ENCODE results near the gene HSD11B1. TPM values are rescaled to one million over a fixed set of nuclear protein-coding genes. Genes with fewer than 3 reads are reported as not detected.

The HSD11B1 gene
- total RNA-seq, 4 donors from 2014 or later, result 26.2 to 88.5 (median 52.0) TPM

DNA sequence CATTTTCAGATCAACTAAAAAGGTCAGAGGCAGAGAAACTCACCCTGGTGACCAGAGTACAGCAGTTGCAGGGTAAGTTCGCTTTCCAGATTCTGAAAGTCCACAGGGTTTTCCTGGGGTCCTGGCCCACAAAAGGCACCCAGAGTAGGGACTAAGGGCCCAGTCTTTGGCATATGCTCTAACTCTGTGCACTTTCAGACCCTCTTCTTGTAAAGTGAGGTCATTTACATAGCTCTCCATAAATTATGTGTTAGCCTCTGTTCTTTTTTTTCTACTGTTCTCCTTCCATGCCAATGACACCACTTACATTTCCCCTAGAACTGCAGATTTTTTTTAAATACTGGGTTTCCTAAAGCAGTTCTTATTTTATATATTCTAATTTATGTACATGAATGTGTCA lies 73.5 kb downstream of the HSD11B1 start:
- Histone ChIP-seq H3K36me3 (no peaks in the 10 kb centered on the region), H3K9me3 (no peaks in the 10 kb centered on the region), H3K4me3 (no peak overlapping the region), H3K27ac (no peak overlapping the region), H3K4me1 (peaks cover 2% of the 10 kb centered on the region), H3K27me3 (no peaks in the 10 kb centered on the region)
- no peak for TF ChIP-seq EP300 (IDR thresholded peaks at IDR 0.05)
- no peak for TF ChIP-seq CTCF (IDR thresholded peaks at IDR 0.05)
- no peak for DNase-seq (ENCODE audit: low spot score in 2 of 2)
- WGBS, result 95% methylated on average over 1 of the region's 1 CpG

GRCh38 chr1:209780268-209780667 lies 75.6 kb downstream of the HSD11B1 start:
- Histone ChIP-seq H3K4me3 (no peak overlapping the region), H3K36me3 (no peaks in the 10 kb centered on the region), H3K9me3 (no peaks in the 10 kb centered on the region), H3K27ac (no peak overlapping the region), H3K27me3 (no peaks in the 10 kb centered on the region), H3K4me1 (peaks cover 20% of the 10 kb centered on the region)
- TF ChIP-seq POLR2AphosphoS5 (IDR thresholded peaks at IDR 0.05), result no peak
- TF ChIP-seq EP300 (IDR thresholded peaks at IDR 0.05), result no peak
- TF ChIP-seq CTCF (IDR thresholded peaks at IDR 0.05), result no peak
- TF ChIP-seq POLR2A (IDR thresholded peaks at IDR 0.05), result no peak
- no peak for DNase-seq (ENCODE audit: low spot score in 2 of 2)
- WGBS, result 58% methylated on average over 4 of the region's 4 CpGs

GRCh38 chr1:209783386-209783785 lies 78.7 kb downstream of the HSD11B1 start:
- DNase-seq (ENCODE audit: low spot score in 2 of 2), result no peak
- H3K27ac ChIP-seq, result no peak overlapping the region
- no peaks in the 10 kb centered on the region for H3K9me3 ChIP-seq
- TF ChIP-seq CTCF (IDR thresholded peaks at IDR 0.05), result no peak
- TF ChIP-seq POLR2A (IDR thresholded peaks at IDR 0.05), result no peak
- TF ChIP-seq EP300 (IDR thresholded peaks at IDR 0.05), result no peak
- no peak for TF ChIP-seq POLR2AphosphoS5 (IDR thresholded peaks at IDR 0.05)
- peaks cover 50% of the 10 kb centered on the region for H3K4me1 ChIP-seq
- peaks cover 2% of the 10 kb centered on the region for H3K36me3 ChIP-seq
- peak overlapping the region; percentile 78 for H3K4me3 ChIP-seq
- H3K27me3 ChIP-seq, result no peaks in the 10 kb centered on the region
- WGBS, result 33% methylated on average over 6 of the region's 6 CpGs

Other genes with a start within 250 kb of the HSD11B1 start
- gene CAMK1G, start 121.1 kb upstream of the HSD11B1 start, total RNA-seq, result under 1 TPM in 2 of 4 donors, not detected in 2; 0.23 to 0.34 TPM
- 100 to 1,000 TPM in 2 of 4 donors, 10 to 100 TPM in 2; 74.2 to 165 (median 127) TPM for gene LAMB3, start 52.4 kb upstream of the HSD11B1 start, total RNA-seq
- gene G0S2, start 29.4 kb upstream of the HSD11B1 start, total RNA-seq, result 10 to 100 TPM; 15.9 to 51.8 (median 31.8) TPM
- gene TRAF3IP3, start 51.2 kb downstream of the HSD11B1 start, total RNA-seq, result 1 to 10 TPM in 3 of 4 donors, not detected in 1; 1.6 to 3.1 (median 2.0) TPM
- gene C1orf74, start 79.7 kb downstream of the HSD11B1 start, total RNA-seq, result 10 to 100 TPM; 10.1 to 18.1 (median 15.1) TPM
- gene IRF6, start 101.3 kb downstream of the HSD11B1 start, total RNA-seq, result 100 to 1,000 TPM; 195 to 235 (median 227) TPM
- 10 to 100 TPM in 3 of 4 donors, 1 to 10 TPM in 1; 9.6 to 17.9 (median 11.6) TPM for gene UTP25, start 123.1 kb downstream of the HSD11B1 start, total RNA-seq
- under 1 TPM in 1 of 4 donors, not detected in 3; 0.26 TPM for gene SYT14, start 233.4 kb downstream of the HSD11B1 start, total RNA-seq